22Rv1 (cell line): ENCODE results near the gene TRIM58.

Source experiments
- CTCF ChIP-seq: fragments of 450-650 bp; IDR thresholded peaks from 2 replicates; pipeline ENCODE4 v1.5.1; 2017; ENCODE audit warnings: mild to moderate bottlenecking
- ZFX ChIP-seq: fragments of 450-650 bp; IDR thresholded peaks from 2 replicates; pipeline ENCODE4 v1.6.1; 2017; ENCODE audit warnings: antibody characterized with exemption, borderline replicate concordance

DNA sequence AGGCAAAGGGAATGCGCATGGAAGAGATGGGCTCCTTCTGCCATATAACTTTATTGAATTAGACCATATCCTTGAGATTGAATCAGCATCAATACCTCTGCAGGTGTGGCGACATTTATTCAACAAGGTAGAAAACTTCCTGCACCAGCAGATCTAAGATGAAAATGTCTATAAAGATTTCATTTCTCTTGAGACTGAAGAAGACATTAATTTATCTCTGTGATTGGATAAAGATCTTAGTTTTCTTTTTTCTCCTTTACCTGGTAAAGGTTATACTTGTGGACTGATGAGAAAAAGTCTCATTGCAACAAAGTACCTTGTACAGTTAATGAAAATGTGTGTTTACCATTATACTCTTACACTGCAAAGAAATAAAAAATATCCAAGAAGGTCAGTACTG is 63.0 kb downstream of the TRIM58 start, which contains the start of gene OR2T8:
- TF ChIP-seq CTCF = no peak
- no peak for TF ChIP-seq ZFX
